Stimulated activated CD4-positive, alpha-beta T cell treated with anti-CD3 and anti-CD28 coated beads, TNF-alpha, amount 100 ng/mL, for 48 hours (primary cell): ENCODE measurements around the gene ERCC8.

ENCODE experiments used
- DNase-seq, 3 donors: peaks; one replicate each; pipeline ENCODE4 v3.0.0-alpha.2; 2020; ENCODE audit warnings: low read depth in 3 of 3

The ERCC8 gene

DNA sequence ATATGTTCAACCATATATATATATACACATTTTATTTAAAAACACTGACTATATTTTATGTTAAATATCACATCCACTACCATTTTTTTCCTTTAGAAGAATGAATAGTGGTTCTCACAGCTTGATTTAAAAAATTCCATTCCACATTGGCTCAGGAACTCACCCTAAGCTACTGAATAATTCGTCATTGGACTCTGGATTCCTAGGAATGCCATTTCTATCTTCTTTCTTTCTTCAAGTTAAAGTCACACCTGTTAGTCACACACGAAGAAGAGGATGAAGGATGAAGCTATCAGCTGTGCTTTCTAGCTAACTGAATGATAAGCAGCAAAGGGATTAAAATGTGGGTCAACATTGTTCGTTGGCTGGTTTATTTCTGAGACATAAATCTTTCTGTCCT lies 108.7 kb downstream of the ERCC8 start:
- DNase-seq, result no peak

DNA sequence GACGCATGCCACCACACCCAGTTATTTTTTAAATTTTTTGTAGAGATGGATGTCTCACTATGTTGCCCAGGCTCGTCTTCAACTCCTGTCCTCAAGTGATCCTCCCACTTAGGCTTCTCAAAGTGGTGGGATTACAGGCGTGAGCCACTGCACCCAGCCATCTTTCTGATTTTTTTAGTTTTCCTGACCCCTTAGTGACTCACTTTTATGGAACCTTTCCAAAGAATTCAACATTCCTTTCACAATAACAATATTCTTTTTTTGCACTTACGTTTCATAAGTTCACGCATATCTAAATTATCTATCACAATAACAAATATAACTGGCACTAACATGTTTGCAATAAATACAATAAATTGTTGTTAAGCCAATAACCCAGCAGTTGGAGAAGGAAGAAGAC lies 109.3 kb downstream of the ERCC8 start:
- no peak for DNase-seq

DNA sequence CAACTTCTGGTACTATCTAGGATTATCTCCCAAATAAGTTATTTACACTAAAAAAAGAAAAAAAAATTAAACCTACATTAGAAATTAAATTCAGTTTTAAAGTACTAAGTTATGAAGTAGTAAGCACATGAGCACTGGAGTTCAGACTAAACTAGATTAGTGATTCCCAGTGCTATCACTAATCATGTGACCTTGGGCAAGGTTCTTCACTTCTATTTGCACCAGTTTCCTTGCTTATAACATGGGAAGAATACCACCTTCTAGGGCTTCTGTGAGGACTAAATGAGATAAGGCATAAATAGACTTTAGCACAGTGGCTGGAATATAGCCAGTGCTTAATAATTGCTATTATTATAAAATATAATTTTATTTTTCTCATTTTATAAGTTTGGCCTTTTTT lies 111.3 kb downstream of the ERCC8 start:
- DNase-seq, result no peak

DNA sequence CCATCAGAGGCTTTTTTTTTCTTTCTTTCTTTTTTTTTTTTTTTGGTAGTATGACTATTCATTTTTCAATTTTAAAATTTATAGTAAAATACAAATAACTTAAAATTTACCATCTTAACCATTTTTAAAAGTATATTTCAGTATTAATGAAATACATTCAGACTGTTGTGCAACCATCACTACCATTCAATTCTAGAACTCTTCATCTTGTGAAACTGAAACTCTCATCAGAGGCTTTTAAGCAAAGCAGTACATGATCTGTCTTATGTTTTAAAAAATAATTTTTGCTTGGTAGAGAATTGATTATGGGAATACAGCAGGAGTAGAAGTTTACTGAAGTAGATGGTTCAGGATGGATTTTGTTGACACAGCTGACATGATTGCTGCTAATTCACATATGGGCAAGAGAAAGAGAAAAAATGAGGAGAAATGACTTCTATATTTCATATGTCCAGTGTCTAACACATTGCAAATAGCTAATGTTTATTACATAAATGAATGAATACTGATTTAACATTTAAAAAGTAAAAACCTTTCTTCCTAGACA lies 114.2 kb downstream of the ERCC8 start:
- DNase-seq, result no peak

- DNase-seq, result no peak
Measured at GRCh38 chr5:60829490-60830266, 115.2 kb downstream of the ERCC8 start.

GRCh38 chr5:60827201-60827600 lies 117.7 kb downstream of the ERCC8 start:
- no peak for DNase-seq

- DNase-seq, result no peak
Measured at GRCh38 chr5:60826653-60827052, 118.2 kb downstream of the ERCC8 start.
